ENCODE measurements around the gene ATP2B2.

DNA sequence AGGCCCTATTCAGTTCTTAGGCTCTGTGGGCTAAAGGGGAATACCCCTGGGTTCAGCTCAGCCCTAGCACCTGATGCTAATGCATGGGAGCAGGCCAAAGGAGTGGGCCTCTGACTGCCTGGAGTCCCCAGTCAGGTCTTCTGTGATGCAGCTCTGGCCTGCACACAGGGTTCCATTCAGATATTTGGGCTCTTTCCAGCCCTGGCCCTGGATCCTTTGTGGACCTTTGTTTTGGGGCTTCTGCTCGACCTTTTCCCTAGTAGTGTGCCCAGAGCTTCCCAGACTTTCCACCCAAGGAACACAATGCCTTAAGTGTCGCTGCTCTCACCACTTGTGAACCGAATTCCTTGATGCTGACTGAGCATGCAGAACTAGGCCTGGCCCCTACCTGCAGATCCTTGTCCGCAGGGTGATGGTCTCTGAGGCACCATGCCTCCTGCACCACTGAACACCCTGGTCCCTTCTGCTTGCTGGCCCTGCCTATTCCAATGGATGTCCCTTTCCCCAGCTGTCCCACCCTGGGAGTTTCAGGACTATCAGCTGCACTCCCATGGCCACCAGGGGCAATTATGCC, 189.5 kb downstream of the ATP2B2 start:
- TF ChIP-seq, protein P1, sequence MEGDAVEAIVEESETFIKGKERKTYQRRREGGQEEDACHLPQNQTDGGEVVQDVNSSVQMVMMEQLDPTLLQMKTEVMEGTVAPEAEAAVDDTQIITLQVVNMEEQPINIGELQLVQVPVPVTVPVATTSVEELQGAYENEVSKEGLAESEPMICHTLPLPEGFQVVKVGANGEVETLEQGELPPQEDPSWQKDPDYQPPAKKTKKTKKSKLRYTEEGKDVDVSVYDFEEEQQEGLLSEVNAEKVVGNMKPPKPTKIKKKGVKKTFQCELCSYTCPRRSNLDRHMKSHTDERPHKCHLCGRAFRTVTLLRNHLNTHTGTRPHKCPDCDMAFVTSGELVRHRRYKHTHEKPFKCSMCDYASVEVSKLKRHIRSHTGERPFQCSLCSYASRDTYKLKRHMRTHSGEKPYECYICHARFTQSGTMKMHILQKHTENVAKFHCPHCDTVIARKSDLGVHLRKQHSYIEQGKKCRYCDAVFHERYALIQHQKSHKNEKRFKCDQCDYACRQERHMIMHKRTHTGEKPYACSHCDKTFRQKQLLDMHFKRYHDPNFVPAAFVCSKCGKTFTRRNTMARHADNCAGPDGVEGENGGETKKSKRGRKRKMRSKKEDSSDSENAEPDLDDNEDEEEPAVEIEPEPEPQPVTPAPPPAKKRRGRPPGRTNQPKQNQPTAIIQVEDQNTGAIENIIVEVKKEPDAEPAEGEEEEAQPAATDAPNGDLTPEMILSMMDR (IDR thresholded peaks at IDR 0.05), result no peak
- TF ChIP-seq POLR2A (IDR thresholded peaks at IDR 0.05), result no peak
